ENCODE data around the gene UCP3. TPM values are rescaled to one million over a fixed set of nuclear protein-coding genes. Genes with fewer than 3 reads are reported as not detected.

Gene UCP3
- total RNA-seq, 4 donors from 2014 or later = 0.53 to 1.5 (median 0.92) TPM; not detected in 1

- Histone ChIP-seq H3K27me3 (peaks cover 0 to 12% (median 0%) of the 10 kb centered on the region in 4 donors), H3K36me3 (no peaks in the 10 kb centered on the region), H3K4me1 (peaks cover 10 to 27% (median 14%) of the 10 kb centered on the region in 3 donors), H3K9me3 (no peaks in the 10 kb centered on the region), H3K4me3 (no peak overlapping the region), H3K27ac (no peak overlapping the region)
- WGBS, 2 donors = 85 to 92% methylated on average over 1 to 2 of the region's 2 CpGs
- DNase-seq = no peak
- TF ChIP-seq POLR2A (IDR thresholded peaks at IDR 0.05) (no peak), CTCF (IDR thresholded peaks at IDR 0.05) (no peak)
- intact Hi-C loops (cut with DNase I) = loop anchor here (10.0 kb wide), 1 partner anchor 126 kb away; no protein-coding TSS in a partner anchor
Measured at GRCh38 chr11:73969091-73969490, 39.8 kb downstream of the UCP3 start.

GRCh38 chr11:73968356-73968966, 40.4 kb downstream of the UCP3 start:
- H3K27me3 ChIP-seq = peaks cover 0 to 12% (median 0%) of the 10 kb centered on the region in 4 donors
- H3K9me3 ChIP-seq = no peaks in the 10 kb centered on the region
- intact Hi-C loops (cut with DNase I) = loop anchor here (10.0 kb wide), 1 partner anchor 126 kb away; no protein-coding TSS in a partner anchor

GRCh38 chr11:73965764-73966121, 43.1 kb downstream of the UCP3 start:
- WGBS, 2 donors = 43 to 44% methylated on average over 1 to 2 of the region's 2 CpGs
- intact Hi-C loops (cut with DNase I) = loop anchor here (10.0 kb wide), 1 partner anchor 129 kb away; no protein-coding TSS in a partner anchor

More at GRCh38 chr11:73968356-73968966, 40.4 kb downstream of the UCP3 start:
- Histone ChIP-seq H3K4me1 (peaks cover 8 to 22% (median 8%) of the 10 kb centered on the region in 3 donors), H3K4me3 (no peak overlapping the region), H3K36me3 (no peaks in the 10 kb centered on the region), H3K27ac (no peak overlapping the region)
- WGBS, 2 donors = 96 to 97% methylated on average over 14 to 15 of the region's 15 CpGs
- no peak for TF ChIP-seq POLR2A (IDR thresholded peaks at IDR 0.05)
- no peak for TF ChIP-seq CTCF (IDR thresholded peaks at IDR 0.05)
- DNase-seq = no peak

GRCh38 chr11:73965076-73965763, 43.7 kb downstream of the UCP3 start:
- H3K27ac ChIP-seq = no peak overlapping the region
- TF ChIP-seq CTCF (IDR thresholded peaks at IDR 0.05) (no peak), POLR2A (IDR thresholded peaks at IDR 0.05) (no peak)
- H3K4me1 ChIP-seq = peaks cover 3 to 14% (median 5%) of the 10 kb centered on the region in 3 donors
- no peaks in the 10 kb centered on the region for H3K36me3 ChIP-seq
- H3K27me3 ChIP-seq = peaks cover 0 to 12% (median 0%) of the 10 kb centered on the region in 4 donors
- H3K4me3 ChIP-seq = no peak overlapping the region
- no peaks in the 10 kb centered on the region for H3K9me3 ChIP-seq
- intact Hi-C loops (cut with DNase I) = loop anchor here (10.0 kb wide), 1 partner anchor 130 kb away; no protein-coding TSS in a partner anchor
- WGBS, 2 donors = 42 to 68% methylated on average over 3 to 7 of the region's 10 CpGs
- no peak for DNase-seq

More at GRCh38 chr11:73965764-73966121, 43.1 kb downstream of the UCP3 start:
- Histone ChIP-seq H3K27ac (no peak overlapping the region), H3K36me3 (no peaks in the 10 kb centered on the region), H3K27me3 (peaks cover 0 to 12% (median 0%) of the 10 kb centered on the region in 4 donors), H3K4me1 (peaks cover 3 to 14% (median 5%) of the 10 kb centered on the region in 3 donors), H3K9me3 (no peaks in the 10 kb centered on the region), H3K4me3 (no peak overlapping the region)
- DNase-seq = no peak
- TF ChIP-seq POLR2A (IDR thresholded peaks at IDR 0.05) (no peak), CTCF (IDR thresholded peaks at IDR 0.05) (no peak)

GRCh38 chr11:73963861-73964260, 45.0 kb downstream of the UCP3 start:
- H3K4me1 ChIP-seq = peaks cover 3 to 14% (median 5%) of the 10 kb centered on the region in 3 donors
- no peak for DNase-seq
- H3K4me3 ChIP-seq = no peak overlapping the region
- WGBS, 2 donors = 67 to 74% methylated on average over 6 to 8 of the region's 8 CpGs
- TF ChIP-seq CTCF (IDR thresholded peaks at IDR 0.05) (no peak), POLR2A (IDR thresholded peaks at IDR 0.05) (no peak)
- H3K9me3 ChIP-seq = no peaks in the 10 kb centered on the region
- no peaks in the 10 kb centered on the region for H3K36me3 ChIP-seq
- H3K27ac ChIP-seq = no peak overlapping the region
- H3K27me3 ChIP-seq = peaks cover 0 to 12% (median 0%) of the 10 kb centered on the region in 4 donors
- intact Hi-C loops (cut with DNase I) = loop anchor here (10.0 kb wide), 1 partner anchor 131 kb away; no protein-coding TSS in a partner anchor
